Neural cell (in vitro differentiated cells): Measurements from ENCODE around the gene MOB3B. TPM values are rescaled to one million over a fixed set of nuclear protein-coding genes. Genes with fewer than 3 reads are reported as not detected.

Experiments
- H2AFZ ChIP-seq: fragments of 200-600, 300-800 bp; sonication (generic), shearing (Covaris generic); 2 replicates; pipeline ENCODE4 v1.6.0; 2014; ENCODE audit warnings: low read depth, mild to moderate bottlenecking, antibody characterized with exemption, low read length, moderate library complexity
- H3F3A ChIP-seq: fragments of 200-600 bp; shearing (Covaris generic); 2 replicates; pipeline ENCODE4 v1.6.1; 2016; ENCODE audit warnings: mild to moderate bottlenecking, moderate library complexity, mixed read lengths, antibody characterized with exemption, low read length; ENCODE audit not compliant: insufficient read depth, poor library complexity, severe bottlenecking
- H3K27ac ChIP-seq: fragments of 200-600, 300-800 bp; sonication (generic), shearing (Covaris generic); 2 replicates; pipeline ENCODE4 v1.5.1; 2014; ENCODE audit warnings: mild to moderate bottlenecking, low read length, moderate library complexity
- H3K27me3 ChIP-seq: fragments of 300-800, 200-600 bp; sonication (generic), shearing (Covaris generic); 2 replicates; pipeline ENCODE4 v1.6.0; 2014; ENCODE audit warnings: mild to moderate bottlenecking, low read depth, low read length, moderate library complexity; ENCODE audit not compliant: insufficient read depth
- H3K36me3 ChIP-seq: fragments of 300-800, 200-600 bp; sonication (generic), shearing (Covaris generic); 2 replicates; pipeline ENCODE4 v1.5.1; 2014; ENCODE audit warnings: mild to moderate bottlenecking, antibody characterized with exemption, low read length, moderate library complexity; ENCODE audit not compliant: insufficient read depth
- H3K4me2 ChIP-seq: fragments of 300-800, 200-600 bp; sonication (generic), shearing (Covaris generic); 2 replicates; pipeline ENCODE4 v1.6.0; 2014; ENCODE audit warnings: mild to moderate bottlenecking, low read length
- H3K4me3 ChIP-seq: fragments of 300-800, 200-600 bp; sonication (generic), shearing (Covaris generic); 2 replicates; pipeline ENCODE4 v1.5.1; 2014; ENCODE audit warnings: mild to moderate bottlenecking, low read length, moderate library complexity
- H3K79me2 ChIP-seq: fragments of 200-600 bp; shearing (Covaris generic); replicated peaks from 2 replicates; pipeline ENCODE4 v1.6.0; 2014; ENCODE audit warnings: mild to moderate bottlenecking, low read length, moderate library complexity; ENCODE audit not compliant: insufficient read depth
- H3K9ac ChIP-seq: fragments of 300-800, 200-600 bp; sonication (generic), shearing (Covaris generic); 2 replicates; pipeline ENCODE4 v1.6.1; 2016; ENCODE audit warnings: mild to moderate bottlenecking, low read length, mixed read lengths
- H3K9me2 ChIP-seq: fragments of 200-600 bp; shearing (Covaris generic); 2 replicates; pipeline ENCODE4 v1.6.1; 2016; ENCODE audit warnings: mild to moderate bottlenecking, low read length, mixed read lengths; ENCODE audit not compliant: insufficient read depth
- H3K9me3 ChIP-seq: fragments of 200-600, 300-800 bp; sonication (generic), shearing (Covaris generic); 2 replicates; pipeline ENCODE4 v1.6.1; 2016; ENCODE audit warnings: mild to moderate bottlenecking, mixed run types, low read length, moderate library complexity, mixed read lengths
- H4K20me1 ChIP-seq: fragments of 200-600 bp; shearing (Covaris generic); 2 replicates; pipeline ENCODE4 v1.6.1; 2016; ENCODE audit warnings: mild to moderate bottlenecking, mixed run types; ENCODE audit not compliant: insufficient read depth
- EP300 ChIP-seq: fragments of 450-650 bp; conservative IDR thresholded peaks from 2 replicates; pipeline ENCODE4 v1.6.1; 2014; ENCODE audit warnings: antibody characterized with exemption, mild to moderate bottlenecking, moderate library complexity; ENCODE audit not compliant: poor library complexity, severe bottlenecking
- EZH2 ChIP-seq: fragments of 200-600, 300-800 bp; shearing (Covaris generic), sonication (generic); IDR thresholded peaks from 2 replicates; pipeline ENCODE4 v1.6.1; 2014; ENCODE audit warnings: antibody characterized with exemption, low read length, borderline replicate concordance, mild to moderate bottlenecking; ENCODE audit not compliant: insufficient read depth, poor library complexity, severe bottlenecking
- MXI1 ChIP-seq: fragments of 450-650 bp; conservative IDR thresholded peaks from 2 replicates; pipeline ENCODE4 v1.6.1; 2014; ENCODE audit warnings: antibody characterized with exemption, mild to moderate bottlenecking; ENCODE audit not compliant: poor library complexity, severe bottlenecking
- POLR2AphosphoS5 ChIP-seq: IDR thresholded peaks from 2 replicates; pipeline ENCODE4 v1.6.1; 2012
- RAD21 ChIP-seq: fragments of 450-650 bp; conservative IDR thresholded peaks from 2 replicates; pipeline ENCODE4 v1.6.1; 2014; ENCODE audit warnings: antibody characterized with exemption, mild to moderate bottlenecking, moderate library complexity
- SMC3 ChIP-seq: fragments of 450-650 bp; conservative IDR thresholded peaks from 2 replicates; pipeline ENCODE4 v1.6.1; 2014; ENCODE audit warnings: antibody characterized with exemption, mild to moderate bottlenecking, moderate library complexity; ENCODE audit not compliant: poor library complexity
- TAF1 ChIP-seq: IDR thresholded peaks from 2 replicates; pipeline ENCODE4 v1.6.1; 2012; ENCODE audit warnings: low read depth
- polyA plus RNA-seq: library from polyadenylated mRNA; depleted of rRNA; stranded (reverse); fragments of >200 nt; gene quantifications from 2 replicates; pipeline ENCODE4 v1.2.3, GENCODE V29; 2014
- TF ChIP-seq, protein P1 (sequence below): IDR thresholded peaks from 2 replicates; pipeline ENCODE4 v1.6.1; 2012; ENCODE audit warnings: borderline replicate concordance
- TF ChIP-seq, protein P2 (sequence below): fragments of 450-650 bp; IDR thresholded peaks from 2 replicates; pipeline ENCODE4 v1.5.1; 2014; ENCODE audit warnings: antibody characterized with exemption, mild to moderate bottlenecking, moderate library complexity; ENCODE audit not compliant: poor library complexity, severe bottlenecking

Gene MOB3B
- polyA plus RNA-seq, 1 donor from 2014 or later: 1.8 TPM

GRCh38 chr9:27279611-27280010 is 250.0 kb downstream of the MOB3B start:
- Histone ChIP-seq H3K36me3 (no peaks in the 10 kb centered on the region), H3K79me2 (no peaks in the 10 kb centered on the region), H2AFZ (no peak overlapping the region), H3K9me3 (no peaks in the 10 kb centered on the region), H3K27me3 (no peaks in the 10 kb centered on the region), H3K9me2 (no peaks in the 10 kb centered on the region), H3K9ac (no peak overlapping the region), H4K20me1 (no peaks in the 10 kb centered on the region), H3F3A (no peaks in the 10 kb centered on the region), H3K4me3 (no peak overlapping the region), H3K4me2 (no peak overlapping the region), H3K27ac (no peak overlapping the region)
- TF ChIP-seq RAD21 (no peak), TAF1 (no peak), SMC3 (no peak), EP300 (no peak), EZH2 (no peak), MXI1 (no peak), POLR2AphosphoS5 (no peak)
- TF ChIP-seq, protein P1, sequence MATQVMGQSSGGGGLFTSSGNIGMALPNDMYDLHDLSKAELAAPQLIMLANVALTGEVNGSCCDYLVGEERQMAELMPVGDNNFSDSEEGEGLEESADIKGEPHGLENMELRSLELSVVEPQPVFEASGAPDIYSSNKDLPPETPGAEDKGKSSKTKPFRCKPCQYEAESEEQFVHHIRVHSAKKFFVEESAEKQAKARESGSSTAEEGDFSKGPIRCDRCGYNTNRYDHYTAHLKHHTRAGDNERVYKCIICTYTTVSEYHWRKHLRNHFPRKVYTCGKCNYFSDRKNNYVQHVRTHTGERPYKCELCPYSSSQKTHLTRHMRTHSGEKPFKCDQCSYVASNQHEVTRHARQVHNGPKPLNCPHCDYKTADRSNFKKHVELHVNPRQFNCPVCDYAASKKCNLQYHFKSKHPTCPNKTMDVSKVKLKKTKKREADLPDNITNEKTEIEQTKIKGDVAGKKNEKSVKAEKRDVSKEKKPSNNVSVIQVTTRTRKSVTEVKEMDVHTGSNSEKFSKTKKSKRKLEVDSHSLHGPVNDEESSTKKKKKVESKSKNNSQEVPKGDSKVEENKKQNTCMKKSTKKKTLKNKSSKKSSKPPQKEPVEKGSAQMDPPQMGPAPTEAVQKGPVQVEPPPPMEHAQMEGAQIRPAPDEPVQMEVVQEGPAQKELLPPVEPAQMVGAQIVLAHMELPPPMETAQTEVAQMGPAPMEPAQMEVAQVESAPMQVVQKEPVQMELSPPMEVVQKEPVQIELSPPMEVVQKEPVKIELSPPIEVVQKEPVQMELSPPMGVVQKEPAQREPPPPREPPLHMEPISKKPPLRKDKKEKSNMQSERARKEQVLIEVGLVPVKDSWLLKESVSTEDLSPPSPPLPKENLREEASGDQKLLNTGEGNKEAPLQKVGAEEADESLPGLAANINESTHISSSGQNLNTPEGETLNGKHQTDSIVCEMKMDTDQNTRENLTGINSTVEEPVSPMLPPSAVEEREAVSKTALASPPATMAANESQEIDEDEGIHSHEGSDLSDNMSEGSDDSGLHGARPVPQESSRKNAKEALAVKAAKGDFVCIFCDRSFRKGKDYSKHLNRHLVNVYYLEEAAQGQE: no peak
- TF ChIP-seq, protein P2, sequence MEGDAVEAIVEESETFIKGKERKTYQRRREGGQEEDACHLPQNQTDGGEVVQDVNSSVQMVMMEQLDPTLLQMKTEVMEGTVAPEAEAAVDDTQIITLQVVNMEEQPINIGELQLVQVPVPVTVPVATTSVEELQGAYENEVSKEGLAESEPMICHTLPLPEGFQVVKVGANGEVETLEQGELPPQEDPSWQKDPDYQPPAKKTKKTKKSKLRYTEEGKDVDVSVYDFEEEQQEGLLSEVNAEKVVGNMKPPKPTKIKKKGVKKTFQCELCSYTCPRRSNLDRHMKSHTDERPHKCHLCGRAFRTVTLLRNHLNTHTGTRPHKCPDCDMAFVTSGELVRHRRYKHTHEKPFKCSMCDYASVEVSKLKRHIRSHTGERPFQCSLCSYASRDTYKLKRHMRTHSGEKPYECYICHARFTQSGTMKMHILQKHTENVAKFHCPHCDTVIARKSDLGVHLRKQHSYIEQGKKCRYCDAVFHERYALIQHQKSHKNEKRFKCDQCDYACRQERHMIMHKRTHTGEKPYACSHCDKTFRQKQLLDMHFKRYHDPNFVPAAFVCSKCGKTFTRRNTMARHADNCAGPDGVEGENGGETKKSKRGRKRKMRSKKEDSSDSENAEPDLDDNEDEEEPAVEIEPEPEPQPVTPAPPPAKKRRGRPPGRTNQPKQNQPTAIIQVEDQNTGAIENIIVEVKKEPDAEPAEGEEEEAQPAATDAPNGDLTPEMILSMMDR: no peak

DNA sequence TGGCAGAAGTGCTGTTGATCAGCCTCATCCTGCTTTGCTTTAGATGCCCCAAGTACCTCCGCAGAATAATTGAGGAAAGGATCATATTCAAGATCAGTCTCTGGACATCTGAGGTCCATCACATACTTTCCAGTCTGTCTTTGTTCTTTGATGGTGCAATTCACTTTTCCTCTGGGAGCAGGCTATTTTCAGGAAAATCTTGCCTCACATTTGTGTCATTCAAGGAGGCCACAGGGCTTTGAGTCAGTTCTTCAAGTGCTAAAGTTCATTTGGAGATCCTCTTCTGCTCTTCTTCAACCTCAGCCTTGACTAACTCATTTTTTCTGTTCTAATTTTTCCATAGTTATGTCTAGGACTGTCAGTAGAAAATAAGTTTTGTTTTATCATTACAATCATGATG is 251.2 kb downstream of the MOB3B start:
- Histone ChIP-seq H3K27ac (no peak overlapping the region), H3K4me3 (no peak overlapping the region), H3K79me2 (no peaks in the 10 kb centered on the region), H3K4me2 (no peak overlapping the region), H3K9me3 (no peaks in the 10 kb centered on the region), H3K9me2 (no peaks in the 10 kb centered on the region), H3K27me3 (no peaks in the 10 kb centered on the region), H3F3A (no peaks in the 10 kb centered on the region), H3K36me3 (no peaks in the 10 kb centered on the region), H3K9ac (no peak overlapping the region), H4K20me1 (no peaks in the 10 kb centered on the region), H2AFZ (no peak overlapping the region)
- TF ChIP-seq POLR2AphosphoS5 (no peak), EP300 (no peak), SMC3 (no peak), TAF1 (no peak), RAD21 (no peak), MXI1 (no peak)
- TF ChIP-seq, protein P1: no peak
- TF ChIP-seq, protein P2: no peak
